HG03354 (cell line): Measurements from ENCODE around the gene ZNF512.
"Not testable (repeated sequence)": the region's sequence is repeated elsewhere in the genome, so short reads cannot be mapped to it uniquely, and the experiment has no call there.

Experiments
- ATAC-seq: cut with Tn5 transposase; IDR thresholded peaks from one replicate; pipeline ENCODE4 v1.9.1; 2021; ENCODE audit warnings: mild to moderate bottlenecking; ENCODE audit not compliant: unreplicated experiment, poor library complexity, severe bottlenecking

The ZNF512 gene

GRCh38 chr2:27582695-27583389, at the start of gene ZNF512:
TSS of gene ZNF512 (plus strand) at chr2:27583042. CDS start at chr2:27583113, 71 bp downstream.
- ATAC-seq, result peak; percentile 98

GRCh38 chr2:27537287-27537686, 45.6 kb upstream of the ZNF512 start:
- no peak for ATAC-seq

GRCh38 chr2:27538839-27539450, 43.9 kb upstream of the ZNF512 start:
- not testable (repeated sequence) for ATAC-seq

GRCh38 chr2:27539649-27540048, 43.2 kb upstream of the ZNF512 start:
- not testable (repeated sequence) for ATAC-seq

- ATAC-seq, result no peak
Observed at GRCh38 chr2:27544143-27544821, 38.6 kb upstream of the ZNF512 start.

GRCh38 chr2:27545348-27546141, 37.3 kb upstream of the ZNF512 start:
- no peak for ATAC-seq

- no peak for ATAC-seq
Observed at GRCh38 chr2:27549303-27549702, 33.5 kb upstream of the ZNF512 start.

- ATAC-seq, result no peak
Observed at GRCh38 chr2:27551514-27551913, 31.3 kb upstream of the ZNF512 start.

GRCh38 chr2:27552941-27553340, 29.9 kb upstream of the ZNF512 start:
- ATAC-seq, result no peak

GRCh38 chr2:27554451-27554850, 28.4 kb upstream of the ZNF512 start:
- not testable (repeated sequence) for ATAC-seq

- no peak for ATAC-seq
Observed at GRCh38 chr2:27559228-27559627, 23.6 kb upstream of the ZNF512 start.

- ATAC-seq, result no peak
Observed at GRCh38 chr2:27561060-27561459, 21.8 kb upstream of the ZNF512 start.

- no peak for ATAC-seq
Observed at GRCh38 chr2:27566628-27567027, 16.2 kb upstream of the ZNF512 start.

- no peak for ATAC-seq
Observed at GRCh38 chr2:27569398-27569797, 13.4 kb upstream of the ZNF512 start.

GRCh38 chr2:27571197-27571596, 11.6 kb upstream of the ZNF512 start:
- no peak for ATAC-seq

GRCh38 chr2:27571681-27572080, 11.2 kb upstream of the ZNF512 start:
- ATAC-seq, result no peak

GRCh38 chr2:27572439-27572838, 10.4 kb upstream of the ZNF512 start:
- no peak for ATAC-seq

- ATAC-seq, result no peak
Observed at GRCh38 chr2:27572998-27573429, 9.8 kb upstream of the ZNF512 start.

- no peak for ATAC-seq
Observed at GRCh38 chr2:27573452-27573851, 9.4 kb upstream of the ZNF512 start.
